WTC11 (cell line): Measurements from ENCODE around the gene PCID2. TPM values are rescaled to one million over a fixed set of nuclear protein-coding genes. Genes with fewer than 3 reads are reported as not detected.

Experiments
- ATAC-seq: fragments of 200-7000 bp; cut with Tn5 transposase; 2 replicates; pipeline ENCODE4 v1.10.0; 2021; ENCODE audit warnings: mild to moderate bottlenecking, moderate library complexity
- CTCF ChIA-PET: fragments of 300-600 bp; sonication (Branson Sonifier 250); formaldehyde crosslinking; loops from one replicate; lab custom pipeline; 2021; ENCODE audit warnings: antibody characterized with exemption; lab: Charles Lee
- POLR2A ChIA-PET: fragments of 350-600 bp; sonication (Branson Sonifier 250); formaldehyde crosslinking; loops from one replicate; lab custom pipeline; 2021; ENCODE audit warnings: antibody characterized with exemption; lab: Charles Lee
- DNase-seq: peaks from one replicate; pipeline ENCODE4 v3.0.0; 2021; ENCODE audit warnings: low spot score
- H3K27ac Mint-ChIP-seq: 2 replicates; pipeline ENCODE4 v1.8.0; 2021; ENCODE audit warnings: mixed read lengths
- H3K27me3 Mint-ChIP-seq: 2 replicates; pipeline ENCODE4 v1.8.0; 2021; ENCODE audit warnings: low read depth, mild to moderate bottlenecking, moderate library complexity, mixed read lengths
- H3K36me3 Mint-ChIP-seq: 2 replicates; pipeline ENCODE4 v1.8.0; 2021; ENCODE audit warnings: mixed read lengths
- H3K4me1 Mint-ChIP-seq: 2 replicates; pipeline ENCODE4 v1.8.0; 2022; ENCODE audit warnings: mixed read lengths
- H3K4me3 Mint-ChIP-seq: 2 replicates; pipeline ENCODE4 v1.8.0; 2021; ENCODE audit warnings: mild to moderate bottlenecking, moderate library complexity, mixed read lengths
- H3K9me3 Mint-ChIP-seq: 2 replicates; pipeline ENCODE4 v1.8.0; 2021; ENCODE audit warnings: mixed read lengths
- HMGA2 ChIP-seq: fragments of 250-450 bp; sonication (Bioruptor Pico); IDR thresholded peaks from 2 replicates; pipeline ENCODE4 v1.4.0; 2021; ENCODE audit warnings: mild to moderate bottlenecking, moderate library complexity
- MXD4 ChIP-seq: fragments of 250-450 bp; sonication (Bioruptor Pico); IDR thresholded peaks from 2 replicates; pipeline ENCODE4 v1.8.0; 2021; ENCODE audit warnings: mild to moderate bottlenecking, moderate library complexity, borderline replicate concordance
- NR2C2 ChIP-seq: sonication (generic); formaldehyde crosslinking; IDR thresholded peaks from 2 replicates; pipeline ENCODE4 v1.8.0; 2022; ENCODE audit warnings: mild to moderate bottlenecking, missing genetic modification reagents
- TEAD4 ChIP-seq: sonication (generic); formaldehyde crosslinking; IDR thresholded peaks from 2 replicates; pipeline ENCODE4 v1.8.0; 2022; ENCODE audit warnings: mild to moderate bottlenecking, missing genetic modification reagents
- ZBTB21 ChIP-seq: sonication (generic); formaldehyde crosslinking; IDR thresholded peaks from 2 replicates; pipeline ENCODE4 v1.8.1; 2023; ENCODE audit warnings: mild to moderate bottlenecking, missing genetic modification reagents, borderline replicate concordance
- ZNF138 ChIP-seq: sonication (generic); formaldehyde crosslinking; conservative IDR thresholded peaks from 2 replicates; pipeline ENCODE4 v1.8.1; 2022; ENCODE audit warnings: mild to moderate bottlenecking, moderate library complexity, missing genetic modification reagents
- ZNF219 ChIP-seq: sonication (generic); formaldehyde crosslinking; IDR thresholded peaks from 2 replicates; pipeline ENCODE4 v1.8.0; 2023; ENCODE audit warnings: missing genetic modification reagents, mild to moderate bottlenecking, borderline replicate concordance
- ZNF232 ChIP-seq: sonication (generic); formaldehyde crosslinking; IDR thresholded peaks from 2 replicates; pipeline ENCODE4 v1.8.0; 2022; ENCODE audit warnings: mild to moderate bottlenecking, missing genetic modification reagents
- total RNA-seq: library from RNA; stranded (reverse); gene quantifications from 3 replicates; pipeline ENCODE4 v1.2.3, GENCODE V29; 2021
- TF ChIP-seq, protein P1 (sequence below): fragments of 250-450 bp; sonication (Bioruptor Pico); conservative IDR thresholded peaks from 2 replicates; pipeline ENCODE4 v1.9.0; 2021; ENCODE audit warnings: mild to moderate bottlenecking
- TF ChIP-seq, protein P2 (sequence below): sonication (generic); formaldehyde crosslinking; IDR thresholded peaks from 2 replicates; pipeline ENCODE4 v1.8.1; 2023; ENCODE audit warnings: mild to moderate bottlenecking, missing genetic modification reagents, moderate library complexity
- TF ChIP-seq, protein P3 (sequence below): sonication (generic); formaldehyde crosslinking; IDR thresholded peaks from 2 replicates; pipeline ENCODE4 v1.8.1; 2023; ENCODE audit warnings: mild to moderate bottlenecking, missing genetic modification reagents, borderline replicate concordance
- TF ChIP-seq, protein P4 (sequence below): fragments of 250-450 bp; sonication (Bioruptor Pico); IDR thresholded peaks from 2 replicates; pipeline ENCODE4 v1.8.0; 2021; ENCODE audit warnings: mild to moderate bottlenecking
- TF ChIP-seq, protein P5 (sequence below): sonication (generic); formaldehyde crosslinking; IDR thresholded peaks from 2 replicates; pipeline ENCODE4 v1.8.0; 2022; ENCODE audit warnings: mild to moderate bottlenecking, missing genetic modification reagents
- TF ChIP-seq, protein P6 (sequence below): sonication (generic); formaldehyde crosslinking; IDR thresholded peaks from 2 replicates; pipeline ENCODE4 v1.8.1; 2022; ENCODE audit warnings: mild to moderate bottlenecking, moderate library complexity, missing genetic modification reagents
- TF ChIP-seq, protein P7 (sequence below): sonication (generic); formaldehyde crosslinking; IDR thresholded peaks from 2 replicates; pipeline ENCODE4 v1.8.0; 2022; ENCODE audit warnings: mild to moderate bottlenecking, missing genetic modification reagents
- TF ChIP-seq, protein P8 (sequence below): sonication (generic); formaldehyde crosslinking; IDR thresholded peaks from 2 replicates; pipeline ENCODE4 v1.8.0; 2023; ENCODE audit warnings: missing genetic modification reagents

Gene PCID2
- total RNA-seq, 1 experiment from 2014 or later, result 69.4 TPM

DNA sequence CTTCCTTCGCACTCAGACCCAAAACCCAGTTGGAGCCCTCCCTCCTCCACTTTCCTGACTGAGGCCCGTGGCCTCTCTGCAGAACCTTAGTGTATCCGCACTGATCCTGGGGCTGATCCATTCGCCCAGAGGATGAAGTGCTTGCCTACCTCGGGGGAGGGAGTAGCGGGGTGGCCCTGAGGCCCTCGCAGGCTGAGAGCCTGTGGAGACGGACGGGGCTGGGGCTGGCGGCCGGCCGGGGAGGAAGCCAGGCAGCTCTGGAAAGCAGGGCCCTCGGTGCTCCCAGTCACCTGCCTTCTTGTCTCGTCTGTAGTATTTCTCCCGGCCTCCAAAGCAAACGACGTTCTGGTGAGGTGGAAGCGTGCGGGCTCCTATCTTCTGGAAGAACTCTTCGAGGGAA is 48.8 kb downstream of the PCID2 start (continued):
- TF ChIP-seq NR2C2 (CRISPR knock-in tag), result no peak
- TF ChIP-seq, protein P1, sequence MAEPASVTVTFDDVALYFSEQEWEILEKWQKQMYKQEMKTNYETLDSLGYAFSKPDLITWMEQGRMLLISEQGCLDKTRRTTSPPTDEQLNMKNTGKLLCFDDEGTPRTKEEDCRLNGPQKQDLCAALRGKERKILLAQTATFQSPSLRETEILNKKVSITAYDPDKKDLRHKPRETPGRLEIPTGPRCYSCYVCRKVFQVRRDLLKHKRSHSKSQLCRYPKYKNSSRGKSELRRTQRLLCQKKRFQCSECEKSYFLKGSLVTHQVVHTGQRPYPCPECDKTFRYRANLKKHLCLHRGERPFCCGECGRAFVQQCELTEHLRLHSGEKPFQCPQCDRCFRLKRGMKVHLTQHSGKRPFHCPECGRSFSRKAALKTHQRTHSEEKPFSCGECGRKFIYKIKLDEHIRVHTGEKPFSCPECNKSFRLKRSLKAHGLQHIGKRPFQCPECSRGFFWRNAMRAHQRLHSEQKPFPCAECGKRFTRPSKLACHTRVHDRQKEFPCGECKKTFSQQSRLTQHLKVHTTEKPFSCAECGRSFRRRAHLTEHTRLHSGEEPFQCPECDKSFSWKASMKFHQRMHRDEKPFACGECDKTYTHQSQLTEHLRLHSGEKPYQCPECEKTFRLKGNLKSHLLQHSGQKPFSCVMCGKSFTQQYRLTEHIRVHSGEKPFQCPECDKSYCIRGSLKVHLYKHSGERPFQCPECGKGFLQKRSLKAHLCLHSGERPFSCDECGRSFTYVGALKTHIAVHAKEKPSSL, result no peak

DNA sequence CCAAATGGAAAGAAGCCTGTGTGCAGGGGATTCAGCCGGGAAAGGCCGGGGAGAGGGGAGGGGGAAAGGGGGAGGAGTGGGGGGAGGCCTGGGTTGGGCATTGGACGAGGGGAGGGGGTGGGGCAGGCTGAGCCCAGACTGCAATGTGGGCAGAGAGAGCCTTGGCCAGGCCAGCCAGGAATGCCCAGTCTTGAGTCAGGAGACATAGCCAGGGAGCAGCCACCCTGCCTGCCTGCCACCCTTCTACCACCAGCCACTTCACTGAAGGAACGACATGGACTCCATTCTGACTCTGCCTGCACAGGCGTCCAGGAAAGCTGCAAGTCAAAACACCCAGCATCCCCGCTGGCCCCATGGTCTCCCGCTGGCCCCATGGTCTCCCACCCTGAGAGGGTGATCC is 49.5 kb downstream of the PCID2 start:
- H3K27ac Mint-ChIP-seq, result no peak overlapping the region
- H3K4me1 Mint-ChIP-seq, result peaks cover 27% of the 10 kb centered on the region
- H3K4me3 Mint-ChIP-seq, result no peak overlapping the region
- H3K27me3 Mint-ChIP-seq, result peaks cover 2% of the 10 kb centered on the region; the same call in 1 of the 2 replicates
- ATAC-seq (peak; percentile 9; the same call in 1 of the 2 replicates), DNase-seq (no peak)
- TF ChIP-seq, protein P2, sequence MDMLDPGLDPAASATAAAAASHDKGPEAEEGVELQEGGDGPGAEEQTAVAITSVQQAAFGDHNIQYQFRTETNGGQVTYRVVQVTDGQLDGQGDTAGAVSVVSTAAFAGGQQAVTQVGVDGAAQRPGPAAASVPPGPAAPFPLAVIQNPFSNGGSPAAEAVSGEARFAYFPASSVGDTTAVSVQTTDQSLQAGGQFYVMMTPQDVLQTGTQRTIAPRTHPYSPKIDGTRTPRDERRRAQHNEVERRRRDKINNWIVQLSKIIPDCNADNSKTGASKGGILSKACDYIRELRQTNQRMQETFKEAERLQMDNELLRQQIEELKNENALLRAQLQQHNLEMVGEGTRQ (CRISPR knock-in tag), result no peak
- TF ChIP-seq, protein P3, sequence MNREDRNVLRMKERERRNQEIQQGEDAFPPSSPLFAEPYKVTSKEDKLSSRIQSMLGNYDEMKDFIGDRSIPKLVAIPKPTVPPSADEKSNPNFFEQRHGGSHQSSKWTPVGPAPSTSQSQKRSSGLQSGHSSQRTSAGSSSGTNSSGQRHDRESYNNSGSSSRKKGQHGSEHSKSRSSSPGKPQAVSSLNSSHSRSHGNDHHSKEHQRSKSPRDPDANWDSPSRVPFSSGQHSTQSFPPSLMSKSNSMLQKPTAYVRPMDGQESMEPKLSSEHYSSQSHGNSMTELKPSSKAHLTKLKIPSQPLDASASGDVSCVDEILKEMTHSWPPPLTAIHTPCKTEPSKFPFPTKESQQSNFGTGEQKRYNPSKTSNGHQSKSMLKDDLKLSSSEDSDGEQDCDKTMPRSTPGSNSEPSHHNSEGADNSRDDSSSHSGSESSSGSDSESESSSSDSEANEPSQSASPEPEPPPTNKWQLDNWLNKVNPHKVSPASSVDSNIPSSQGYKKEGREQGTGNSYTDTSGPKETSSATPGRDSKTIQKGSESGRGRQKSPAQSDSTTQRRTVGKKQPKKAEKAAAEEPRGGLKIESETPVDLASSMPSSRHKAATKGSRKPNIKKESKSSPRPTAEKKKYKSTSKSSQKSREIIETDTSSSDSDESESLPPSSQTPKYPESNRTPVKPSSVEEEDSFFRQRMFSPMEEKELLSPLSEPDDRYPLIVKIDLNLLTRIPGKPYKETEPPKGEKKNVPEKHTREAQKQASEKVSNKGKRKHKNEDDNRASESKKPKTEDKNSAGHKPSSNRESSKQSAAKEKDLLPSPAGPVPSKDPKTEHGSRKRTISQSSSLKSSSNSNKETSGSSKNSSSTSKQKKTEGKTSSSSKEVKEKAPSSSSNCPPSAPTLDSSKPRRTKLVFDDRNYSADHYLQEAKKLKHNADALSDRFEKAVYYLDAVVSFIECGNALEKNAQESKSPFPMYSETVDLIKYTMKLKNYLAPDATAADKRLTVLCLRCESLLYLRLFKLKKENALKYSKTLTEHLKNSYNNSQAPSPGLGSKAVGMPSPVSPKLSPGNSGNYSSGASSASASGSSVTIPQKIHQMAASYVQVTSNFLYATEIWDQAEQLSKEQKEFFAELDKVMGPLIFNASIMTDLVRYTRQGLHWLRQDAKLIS, result no peak
- TF ChIP-seq TEAD4 (CRISPR knock-in tag) (no peak), MXD4 (CRISPR knock-in tag) (no peak), ZNF219 (CRISPR knock-in tag) (no peak), ZBTB21 (CRISPR knock-in tag) (no peak), HMGA2 (CRISPR knock-in tag) (no peak)
- TF ChIP-seq, protein P4, sequence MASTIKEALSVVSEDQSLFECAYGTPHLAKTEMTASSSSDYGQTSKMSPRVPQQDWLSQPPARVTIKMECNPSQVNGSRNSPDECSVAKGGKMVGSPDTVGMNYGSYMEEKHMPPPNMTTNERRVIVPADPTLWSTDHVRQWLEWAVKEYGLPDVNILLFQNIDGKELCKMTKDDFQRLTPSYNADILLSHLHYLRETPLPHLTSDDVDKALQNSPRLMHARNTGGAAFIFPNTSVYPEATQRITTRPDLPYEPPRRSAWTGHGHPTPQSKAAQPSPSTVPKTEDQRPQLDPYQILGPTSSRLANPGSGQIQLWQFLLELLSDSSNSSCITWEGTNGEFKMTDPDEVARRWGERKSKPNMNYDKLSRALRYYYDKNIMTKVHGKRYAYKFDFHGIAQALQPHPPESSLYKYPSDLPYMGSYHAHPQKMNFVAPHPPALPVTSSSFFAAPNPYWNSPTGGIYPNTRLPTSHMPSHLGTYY (CRISPR knock-in tag), result no peak
- peaks cover 12% of the 10 kb centered on the region for H3K9me3 Mint-ChIP-seq
- ChIA-PET CTCF (interaction anchor here (1.0 kb wide), 1 partner anchor 129 kb away, joined by 3 read pairs; no protein-coding TSS in a partner anchor), POLR2A (no interaction called here)
- H3K36me3 Mint-ChIP-seq, result no peaks in the 10 kb centered on the region

DNA sequence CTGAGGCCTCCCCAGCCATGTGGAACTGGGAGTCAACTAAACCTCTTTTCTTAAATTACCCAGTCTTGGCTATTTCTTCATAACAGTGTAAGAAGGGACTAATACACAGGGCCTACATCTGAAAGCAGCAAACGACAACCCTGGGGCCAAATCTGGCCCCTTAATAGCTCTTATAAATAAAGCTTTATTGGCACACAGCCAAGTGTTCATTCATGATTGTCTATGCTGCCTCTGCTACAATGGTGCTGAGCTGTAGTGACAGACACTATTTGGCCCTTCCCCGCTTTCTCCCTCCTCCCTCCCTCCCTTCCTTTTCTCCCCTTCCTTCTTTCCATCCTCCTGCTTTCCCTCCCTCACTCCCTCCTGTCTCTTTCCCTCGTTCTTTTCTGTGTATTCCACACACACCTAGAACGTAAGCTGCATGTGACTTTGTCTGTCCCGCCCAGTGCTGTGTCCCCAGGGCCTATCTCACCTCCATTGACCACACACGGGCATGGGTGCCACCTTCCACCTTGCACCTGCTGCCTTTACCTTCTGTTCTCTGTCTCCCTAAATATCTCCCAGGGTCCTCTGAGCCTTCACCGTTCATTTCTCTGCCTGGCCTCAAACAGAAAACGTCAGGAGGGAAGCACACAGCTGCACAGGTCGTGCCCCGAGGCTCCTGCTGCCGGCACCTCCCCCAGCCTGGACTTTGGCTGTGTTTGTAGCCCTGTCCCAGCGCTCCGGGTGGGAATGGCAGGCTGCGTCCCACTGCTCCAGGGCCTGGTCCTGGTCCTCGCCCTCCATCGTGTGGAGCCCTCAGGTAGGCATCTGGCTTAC is 50.3 kb downstream of the PCID2 start, which contains the start of gene PROZ:
PROZ (plus strand) TSS at position 720 of the 819 bp plus-strand sequence; CDS start at position 733, 13 bp downstream.
- H3K27ac Mint-ChIP-seq, result no peak within 1 kb of the TSS
- CTCF ChIA-PET, result interaction anchor here (0.6 to 1.2 kb wide), 2 partner anchors 68 to 80 kb away, joined by 3 to 5 read pairs; no protein-coding TSS in a partner anchor
- POLR2A ChIA-PET, result interaction anchor here (0.6 kb wide), 1 partner anchor 60 kb away, joined by 3 read pairs; no protein-coding TSS in a partner anchor

More for the DNA sequence above, 50.3 kb downstream of the PCID2 start, which contains the start of gene PROZ:
- DNase-seq, result no peak
- no peaks in the 10 kb centered on the region for H3K36me3 Mint-ChIP-seq
- TF ChIP-seq, protein P5, sequence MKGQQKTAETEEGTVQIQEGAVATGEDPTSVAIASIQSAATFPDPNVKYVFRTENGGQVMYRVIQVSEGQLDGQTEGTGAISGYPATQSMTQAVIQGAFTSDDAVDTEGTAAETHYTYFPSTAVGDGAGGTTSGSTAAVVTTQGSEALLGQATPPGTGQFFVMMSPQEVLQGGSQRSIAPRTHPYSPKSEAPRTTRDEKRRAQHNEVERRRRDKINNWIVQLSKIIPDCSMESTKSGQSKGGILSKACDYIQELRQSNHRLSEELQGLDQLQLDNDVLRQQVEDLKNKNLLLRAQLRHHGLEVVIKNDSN (CRISPR knock-in tag), result no peak
- TF ChIP-seq MXD4 (CRISPR knock-in tag) (no peak), ZNF138 (CRISPR knock-in tag) (no peak), ZNF232 (CRISPR knock-in tag) (no peak)
- TF ChIP-seq, protein P6, sequence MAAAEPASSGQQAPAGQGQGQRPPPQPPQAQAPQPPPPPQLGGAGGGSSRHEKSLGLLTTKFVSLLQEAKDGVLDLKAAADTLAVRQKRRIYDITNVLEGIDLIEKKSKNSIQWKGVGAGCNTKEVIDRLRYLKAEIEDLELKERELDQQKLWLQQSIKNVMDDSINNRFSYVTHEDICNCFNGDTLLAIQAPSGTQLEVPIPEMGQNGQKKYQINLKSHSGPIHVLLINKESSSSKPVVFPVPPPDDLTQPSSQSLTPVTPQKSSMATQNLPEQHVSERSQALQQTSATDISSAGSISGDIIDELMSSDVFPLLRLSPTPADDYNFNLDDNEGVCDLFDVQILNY, result no peak
- TF ChIP-seq, protein P7, sequence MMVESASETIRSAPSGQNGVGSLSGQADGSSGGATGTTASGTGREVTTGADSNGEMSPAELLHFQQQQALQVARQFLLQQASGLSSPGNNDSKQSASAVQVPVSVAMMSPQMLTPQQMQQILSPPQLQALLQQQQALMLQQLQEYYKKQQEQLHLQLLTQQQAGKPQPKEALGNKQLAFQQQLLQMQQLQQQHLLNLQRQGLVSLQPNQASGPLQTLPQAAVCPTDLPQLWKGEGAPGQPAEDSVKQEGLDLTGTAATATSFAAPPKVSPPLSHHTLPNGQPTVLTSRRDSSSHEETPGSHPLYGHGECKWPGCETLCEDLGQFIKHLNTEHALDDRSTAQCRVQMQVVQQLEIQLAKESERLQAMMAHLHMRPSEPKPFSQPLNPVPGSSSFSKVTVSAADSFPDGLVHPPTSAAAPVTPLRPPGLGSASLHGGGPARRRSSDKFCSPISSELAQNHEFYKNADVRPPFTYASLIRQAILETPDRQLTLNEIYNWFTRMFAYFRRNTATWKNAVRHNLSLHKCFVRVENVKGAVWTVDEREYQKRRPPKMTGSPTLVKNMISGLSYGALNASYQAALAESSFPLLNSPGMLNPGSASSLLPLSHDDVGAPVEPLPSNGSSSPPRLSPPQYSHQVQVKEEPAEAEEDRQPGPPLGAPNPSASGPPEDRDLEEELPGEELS, result no peak
- TF ChIP-seq, protein P8, sequence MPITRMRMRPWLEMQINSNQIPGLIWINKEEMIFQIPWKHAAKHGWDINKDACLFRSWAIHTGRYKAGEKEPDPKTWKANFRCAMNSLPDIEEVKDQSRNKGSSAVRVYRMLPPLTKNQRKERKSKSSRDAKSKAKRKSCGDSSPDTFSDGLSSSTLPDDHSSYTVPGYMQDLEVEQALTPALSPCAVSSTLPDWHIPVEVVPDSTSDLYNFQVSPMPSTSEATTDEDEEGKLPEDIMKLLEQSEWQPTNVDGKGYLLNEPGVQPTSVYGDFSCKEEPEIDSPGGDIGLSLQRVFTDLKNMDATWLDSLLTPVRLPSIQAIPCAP (CRISPR knock-in tag), result no peak
- TF ChIP-seq, all 79 proteins: peak for 0
- no peak; the same call in 1 of the 2 replicates for ATAC-seq
- peaks cover 2% of the 10 kb centered on the region; the same call in 1 of the 2 replicates for H3K27me3 Mint-ChIP-seq
- no peak within 1 kb of the TSS for H3K4me3 Mint-ChIP-seq
- H3K4me1 Mint-ChIP-seq, result peaks cover 25% of the 10 kb centered on the region
- H3K9me3 Mint-ChIP-seq, result peaks cover 12% of the 10 kb centered on the region
